Kidney epithelial cell (primary cell): ENCODE data around the gene KIF26A. TPM values are rescaled to one million over a fixed set of nuclear protein-coding genes. Genes with fewer than 3 reads are reported as not detected.

Experiments used
- DNase-seq: peaks from one replicate; pipeline ENCODE4 v3.0.0-alpha.2; 2010; ENCODE audit warnings: low read depth
- H3K27me3 ChIP-seq: 2 replicates; pipeline ENCODE4 v1.6.0; 2011; ENCODE audit warnings: low read length; ENCODE audit not compliant: control insufficient read depth, insufficient read depth
- H3K36me3 ChIP-seq: 2 replicates; pipeline ENCODE4 v1.5.1; 2011; ENCODE audit warnings: low read length; ENCODE audit not compliant: control insufficient read depth, insufficient read depth
- H3K4me3 ChIP-seq: 2 replicates; pipeline ENCODE4 v1.5.1; 2011; ENCODE audit warnings: low read depth, mild to moderate bottlenecking, control low read depth, low read length
- total RNA-seq: library from RNA; depleted of rRNA; stranded (reverse); fragments of >200 nt; gene quantifications from 2 replicates; pipeline ENCODE4 v1.2.3, GENCODE V29; 2015
- TF ChIP-seq, protein P1 (sequence below): IDR thresholded peaks from 2 replicates; pipeline ENCODE4 v1.5.1; 2011; ENCODE audit warnings: mild to moderate bottlenecking, moderate library complexity, low read length, control low read depth, inconsistent platforms; ENCODE audit not compliant: insufficient read depth, poor library complexity, severe bottlenecking

Gene KIF26A
- total RNA-seq, 1 donor from 2014 or later: 0.21 TPM

- Histone ChIP-seq H3K4me3 (no peak overlapping the region), H3K36me3 (no peaks in the 10 kb centered on the region), H3K27me3 (no peaks in the 10 kb centered on the region)
- TF ChIP-seq, protein P1, sequence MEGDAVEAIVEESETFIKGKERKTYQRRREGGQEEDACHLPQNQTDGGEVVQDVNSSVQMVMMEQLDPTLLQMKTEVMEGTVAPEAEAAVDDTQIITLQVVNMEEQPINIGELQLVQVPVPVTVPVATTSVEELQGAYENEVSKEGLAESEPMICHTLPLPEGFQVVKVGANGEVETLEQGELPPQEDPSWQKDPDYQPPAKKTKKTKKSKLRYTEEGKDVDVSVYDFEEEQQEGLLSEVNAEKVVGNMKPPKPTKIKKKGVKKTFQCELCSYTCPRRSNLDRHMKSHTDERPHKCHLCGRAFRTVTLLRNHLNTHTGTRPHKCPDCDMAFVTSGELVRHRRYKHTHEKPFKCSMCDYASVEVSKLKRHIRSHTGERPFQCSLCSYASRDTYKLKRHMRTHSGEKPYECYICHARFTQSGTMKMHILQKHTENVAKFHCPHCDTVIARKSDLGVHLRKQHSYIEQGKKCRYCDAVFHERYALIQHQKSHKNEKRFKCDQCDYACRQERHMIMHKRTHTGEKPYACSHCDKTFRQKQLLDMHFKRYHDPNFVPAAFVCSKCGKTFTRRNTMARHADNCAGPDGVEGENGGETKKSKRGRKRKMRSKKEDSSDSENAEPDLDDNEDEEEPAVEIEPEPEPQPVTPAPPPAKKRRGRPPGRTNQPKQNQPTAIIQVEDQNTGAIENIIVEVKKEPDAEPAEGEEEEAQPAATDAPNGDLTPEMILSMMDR: no peak
- no peak for DNase-seq
Observed at GRCh38 chr14:104156142-104156541, 17.8 kb downstream of the KIF26A start.

- no peaks in the 10 kb centered on the region for H3K36me3 ChIP-seq
- H3K4me3 ChIP-seq: no peak overlapping the region
- TF ChIP-seq, protein P1: no peak
- DNase-seq: no peak
- no peaks in the 10 kb centered on the region for H3K27me3 ChIP-seq
Observed at GRCh38 chr14:104157016-104157928, 18.9 kb downstream of the KIF26A start.

DNA sequence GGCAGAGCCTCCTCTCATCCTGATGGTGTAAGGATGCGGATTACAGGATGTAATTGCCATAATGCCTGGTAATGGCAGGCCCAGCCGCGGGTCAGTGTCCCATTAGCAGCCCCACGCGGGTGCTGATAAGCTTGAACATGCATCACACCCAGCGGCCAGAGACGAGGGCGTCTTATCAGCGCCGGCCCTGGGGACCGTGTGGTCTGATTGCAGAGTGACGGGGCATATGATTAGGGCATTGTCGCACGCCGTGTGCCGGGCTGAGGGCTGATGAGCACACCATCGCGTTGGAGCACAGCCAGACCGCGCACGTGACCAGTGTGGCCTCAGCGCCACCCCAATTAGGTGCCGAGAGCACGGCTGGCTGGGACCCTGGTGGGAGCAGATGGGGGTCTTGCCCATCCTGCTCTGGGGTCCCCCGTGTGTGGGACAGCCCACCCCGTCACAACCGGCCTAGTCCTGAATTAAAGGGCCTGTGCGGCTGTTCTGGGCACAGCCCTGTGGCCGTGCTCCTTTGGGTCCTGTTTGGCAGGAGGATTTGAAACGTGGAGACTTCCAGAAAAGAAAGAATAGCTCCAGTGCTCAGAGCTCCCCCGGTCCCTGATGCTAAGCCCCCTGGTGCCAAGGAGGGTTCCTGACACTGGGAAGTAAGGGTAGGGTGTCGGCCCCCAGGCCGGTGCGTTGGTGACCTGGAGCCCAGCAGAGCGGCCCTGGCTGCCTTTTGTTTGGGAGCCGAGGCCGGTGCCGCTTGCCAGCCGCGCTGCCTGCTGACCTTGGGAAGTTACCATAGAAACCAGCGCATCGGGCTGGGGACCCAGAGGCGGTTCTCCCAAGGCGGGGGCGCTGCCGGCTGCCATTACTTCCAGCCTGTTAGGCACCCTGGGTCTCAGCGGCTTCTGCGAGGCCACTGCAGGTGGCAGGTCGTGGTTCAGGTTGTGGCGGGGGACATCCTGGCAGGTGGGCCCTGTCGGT lies 20.7 kb downstream of the KIF26A start:
- no peaks in the 10 kb centered on the region for H3K36me3 ChIP-seq
- no peak overlapping the region for H3K4me3 ChIP-seq
- no peaks in the 10 kb centered on the region for H3K27me3 ChIP-seq
- TF ChIP-seq, protein P1: no peak
- no peak for DNase-seq

DNA sequence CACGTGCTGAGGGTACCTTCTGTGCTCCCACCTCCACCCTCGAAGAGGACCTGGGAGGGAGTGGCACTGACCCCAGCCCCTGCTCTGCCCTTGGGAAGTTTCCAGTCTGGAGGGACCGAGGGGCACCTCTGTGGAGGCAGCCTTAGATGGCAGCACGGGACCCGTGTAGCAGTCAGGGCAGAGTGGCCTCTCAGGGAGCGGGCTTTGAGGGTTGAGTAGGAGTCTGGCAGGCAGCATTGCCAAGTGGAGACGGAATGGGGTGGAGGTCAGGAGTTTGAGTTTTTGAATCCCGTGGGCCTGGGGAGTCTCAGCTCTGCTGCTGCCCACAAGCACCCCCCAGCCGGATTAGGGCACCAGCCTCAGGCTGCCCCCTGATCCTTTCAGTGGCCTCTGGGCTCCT lies 21.6 kb downstream of the KIF26A start:
- DNase-seq: no peak
- H3K27me3 ChIP-seq: no peaks in the 10 kb centered on the region
- TF ChIP-seq, protein P1: no peak
- no peak overlapping the region for H3K4me3 ChIP-seq
- no peaks in the 10 kb centered on the region for H3K36me3 ChIP-seq

DNA sequence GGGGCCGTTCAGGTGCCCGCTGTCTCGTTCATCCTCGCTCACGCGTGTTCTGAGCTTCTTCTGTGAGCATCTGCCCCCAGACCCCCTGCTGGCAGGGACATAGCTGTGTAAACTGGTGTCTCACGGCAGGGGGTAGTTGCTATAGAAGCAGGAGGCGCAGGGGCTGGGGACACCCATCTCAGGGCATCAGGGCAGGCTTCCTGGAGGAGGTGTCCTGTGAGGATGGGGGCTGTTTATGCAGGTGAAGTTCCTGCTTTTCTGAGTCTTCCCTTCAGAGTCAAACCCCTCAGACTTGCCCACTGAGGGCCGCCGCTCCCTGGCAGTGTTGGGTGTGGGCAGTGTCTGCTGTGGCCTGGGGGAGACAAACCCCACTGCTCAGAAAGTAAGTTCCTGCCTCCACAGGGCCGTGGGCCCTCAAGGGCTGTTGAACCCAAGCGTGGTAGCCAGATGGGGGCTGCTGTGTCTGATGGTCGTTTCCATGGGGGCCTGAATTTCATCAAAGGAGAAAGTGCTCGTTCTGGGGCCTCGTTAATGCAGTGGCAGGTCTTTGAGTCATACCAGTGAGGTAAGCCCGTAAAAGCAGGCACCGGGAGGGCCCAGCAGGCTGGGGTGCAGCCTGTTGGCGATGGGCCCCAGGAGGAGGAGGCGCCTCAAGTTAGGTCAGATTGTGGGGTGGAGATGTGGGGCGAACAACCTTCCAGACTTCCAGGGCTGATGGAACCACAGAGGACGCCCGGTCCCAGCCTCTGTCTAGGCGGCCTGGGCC lies 23.4 kb downstream of the KIF26A start:
- H3K36me3 ChIP-seq: no peaks in the 10 kb centered on the region
- no peak for DNase-seq
- no peaks in the 10 kb centered on the region for H3K27me3 ChIP-seq
- TF ChIP-seq, protein P1: no peak
- H3K4me3 ChIP-seq: no peak overlapping the region
